Neural cell (in vitro differentiated cells): ENCODE data around the gene SDK1.

Source experiments
- EP300 ChIP-seq: fragments of 450-650 bp; conservative IDR thresholded peaks from 2 replicates; pipeline ENCODE4 v1.6.1; 2014; ENCODE audit warnings: antibody characterized with exemption, mild to moderate bottlenecking, moderate library complexity; ENCODE audit not compliant: poor library complexity, severe bottlenecking
- EZH2 ChIP-seq: fragments of 200-600, 300-800 bp; shearing (Covaris generic), sonication (generic); IDR thresholded peaks from 2 replicates; pipeline ENCODE4 v1.6.1; 2014; ENCODE audit warnings: antibody characterized with exemption, low read length, borderline replicate concordance, mild to moderate bottlenecking; ENCODE audit not compliant: insufficient read depth, poor library complexity, severe bottlenecking

- TF ChIP-seq EP300 (no peak), EZH2 (no peak)
These were observed 674.3 kb downstream of the SDK1 start for GRCh38 chr7:3975371-3975770.
